Activated naive CD8-positive, alpha-beta T cell treated with anti-CD3 and anti-CD28 coated beads, Interleukin-2, amount 10 ng/mL, durations not matched to agents 7 days and 5 days (primary cell): Measurements from ENCODE around the gene KIF26B. TPM values are rescaled to one million over a fixed set of nuclear protein-coding genes. Genes with fewer than 3 reads are reported as not detected.

Experiments used
- ATAC-seq: fragments of 150-1000 bp; cut with Tn5 transposase; one replicate; pipeline ENCODE4 v1.10.0; 2021; ENCODE audit warnings: low read depth, moderate library complexity
- POLR2A ChIA-PET: fragments of 350-600 bp; sonication (Branson Sonifier 250); formaldehyde crosslinking; loops from one replicate; lab custom pipeline; 2021; ENCODE audit warnings: antibody characterized with exemption; lab: Charles Lee
- DNase-seq: peaks from one replicate; pipeline ENCODE4 v3.0.0; 2021
- H3K27ac Mint-ChIP-seq: one replicate; pipeline ENCODE4 v1.8.0; 2022; ENCODE audit warnings: mild to moderate bottlenecking, mixed read lengths
- H3K27me3 Mint-ChIP-seq: one replicate; pipeline ENCODE4 v1.8.0; 2022; ENCODE audit warnings: mild to moderate bottlenecking, moderate library complexity, mixed read lengths
- H3K36me3 Mint-ChIP-seq: one replicate; pipeline ENCODE4 v1.8.0; 2021; ENCODE audit warnings: mild to moderate bottlenecking, mixed read lengths
- H3K4me1 Mint-ChIP-seq: one replicate; pipeline ENCODE4 v1.8.0; 2021; ENCODE audit warnings: mixed read lengths
- H3K4me3 Mint-ChIP-seq: one replicate; pipeline ENCODE4 v1.8.0; 2022; ENCODE audit warnings: mild to moderate bottlenecking, moderate library complexity, mixed read lengths
- H3K9me3 Mint-ChIP-seq: one replicate; pipeline ENCODE4 v1.8.0; 2021; ENCODE audit warnings: mixed read lengths
- total RNA-seq, 2 experiments: library from RNA; stranded (reverse); gene quantifications; one replicate each; pipeline ENCODE4 v1.2.3, GENCODE V29; 2021

Gene KIF26B
- total RNA-seq, 2 experiments from 2014 or later: 0.14 TPM; not detected in 1

DNA sequence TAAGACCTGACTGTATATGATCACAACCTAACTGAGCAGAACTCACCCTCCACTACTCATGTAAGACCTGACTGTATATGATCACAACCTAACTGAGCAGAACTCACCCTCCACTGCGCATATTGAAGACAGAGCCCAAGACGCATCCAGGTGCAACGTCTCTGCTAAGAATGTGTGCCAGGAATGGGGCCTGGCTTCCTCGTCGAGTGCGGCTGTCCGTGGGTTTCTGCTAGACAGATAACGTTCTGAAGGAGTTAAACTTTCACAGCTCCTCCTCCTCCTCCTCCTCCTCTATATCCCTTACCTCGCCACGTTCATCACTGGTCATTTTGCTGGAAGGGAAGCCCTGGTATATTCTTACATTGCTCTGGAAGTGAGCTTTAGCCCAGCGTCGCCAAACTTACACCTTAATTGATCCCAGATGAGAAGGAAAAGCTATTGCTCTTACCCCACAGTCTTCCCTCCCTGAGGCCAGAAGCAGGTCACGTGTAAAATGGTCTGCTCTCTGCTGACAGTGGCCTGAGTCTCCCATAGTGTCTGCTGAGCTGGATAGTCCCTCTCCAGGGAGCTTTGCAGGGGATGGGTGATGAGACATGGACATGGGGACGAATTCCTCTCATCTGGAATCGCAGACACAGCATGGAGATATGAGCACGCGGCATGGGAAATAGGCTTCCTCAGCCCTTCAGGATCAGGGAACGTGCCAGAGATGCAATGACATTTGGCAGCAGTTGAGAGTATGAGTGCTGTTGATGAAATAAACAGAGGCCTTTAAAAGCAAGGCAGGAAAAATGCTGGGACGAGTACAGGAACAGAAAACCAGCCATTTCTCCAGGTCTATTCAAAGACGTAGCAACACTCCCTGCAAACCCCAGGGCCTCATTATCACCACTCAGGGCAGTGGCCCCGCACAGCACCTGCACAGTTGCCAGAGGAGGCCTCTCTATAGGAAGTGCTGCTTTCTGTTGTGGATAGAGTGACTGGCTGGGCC, 528.1 kb downstream of the KIF26B start:
- no peaks in the 10 kb centered on the region for H3K36me3 Mint-ChIP-seq
- H3K4me3 Mint-ChIP-seq: no peak overlapping the region
- POLR2A ChIA-PET: no interaction called here
- H3K27me3 Mint-ChIP-seq: no peaks in the 10 kb centered on the region
- no peak for ATAC-seq
- no peak overlapping the region for H3K27ac Mint-ChIP-seq
- no peak for DNase-seq
- H3K9me3 Mint-ChIP-seq: no peaks in the 10 kb centered on the region
- H3K4me1 Mint-ChIP-seq: no peaks in the 10 kb centered on the region

GRCh38 chr1:245683676-245684075, 528.9 kb downstream of the KIF26B start:
- no peaks in the 10 kb centered on the region for H3K36me3 Mint-ChIP-seq
- H3K4me3 Mint-ChIP-seq: no peak overlapping the region
- no peak for ATAC-seq
- H3K27me3 Mint-ChIP-seq: no peaks in the 10 kb centered on the region
- no peak overlapping the region for H3K27ac Mint-ChIP-seq
- H3K9me3 Mint-ChIP-seq: no peaks in the 10 kb centered on the region
- POLR2A ChIA-PET: no interaction called here
- no peaks in the 10 kb centered on the region for H3K4me1 Mint-ChIP-seq
- DNase-seq: no peak

- H3K36me3 Mint-ChIP-seq: no peaks in the 10 kb centered on the region
- DNase-seq (no peak), ATAC-seq (no peak)
- POLR2A ChIA-PET: no interaction called here
- no peak overlapping the region for H3K4me3 Mint-ChIP-seq
- H3K9me3 Mint-ChIP-seq: no peaks in the 10 kb centered on the region
- H3K4me1 Mint-ChIP-seq: no peaks in the 10 kb centered on the region
- H3K27me3 Mint-ChIP-seq: no peaks in the 10 kb centered on the region
- no peak overlapping the region for H3K27ac Mint-ChIP-seq
These were observed 529.4 kb downstream of the KIF26B start for GRCh38 chr1:245684166-245684565.

DNA sequence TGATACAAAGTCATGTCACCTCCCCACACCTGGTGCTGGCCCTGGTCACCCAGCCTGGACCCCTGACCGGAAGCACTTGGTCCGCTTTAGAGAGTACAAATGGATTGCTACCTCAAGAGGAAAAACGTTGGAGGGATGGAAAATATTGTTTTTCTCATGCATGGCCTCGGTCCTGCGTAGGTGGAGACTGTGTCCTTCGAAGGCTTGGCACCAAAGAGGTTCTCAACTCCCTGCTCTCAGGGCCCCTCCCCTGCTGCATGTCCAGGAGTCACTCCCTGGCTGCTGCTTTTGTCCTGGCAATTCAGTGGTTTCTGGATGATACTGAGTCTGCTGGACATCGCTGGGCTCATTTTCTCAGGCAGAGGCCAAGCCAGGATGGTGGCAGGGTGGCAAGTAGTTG, 529.8 kb downstream of the KIF26B start:
- no peaks in the 10 kb centered on the region for H3K4me1 Mint-ChIP-seq
- no peaks in the 10 kb centered on the region for H3K9me3 Mint-ChIP-seq
- H3K4me3 Mint-ChIP-seq: no peak overlapping the region
- DNase-seq (no peak), ATAC-seq (no peak)
- no peak overlapping the region for H3K27ac Mint-ChIP-seq
- H3K36me3 Mint-ChIP-seq: no peaks in the 10 kb centered on the region
- H3K27me3 Mint-ChIP-seq: no peaks in the 10 kb centered on the region
- POLR2A ChIA-PET: no interaction called here

GRCh38 chr1:245685111-245685810, 530.5 kb downstream of the KIF26B start:
- DNase-seq: no peak
- POLR2A ChIA-PET: no interaction called here
- Mint-ChIP-seq H3K36me3 (no peaks in the 10 kb centered on the region), H3K27me3 (peaks cover 2% of the 10 kb centered on the region), H3K4me3 (no peak overlapping the region), H3K9me3 (no peaks in the 10 kb centered on the region), H3K4me1 (no peaks in the 10 kb centered on the region), H3K27ac (no peak overlapping the region)
- no peak for ATAC-seq

DNA sequence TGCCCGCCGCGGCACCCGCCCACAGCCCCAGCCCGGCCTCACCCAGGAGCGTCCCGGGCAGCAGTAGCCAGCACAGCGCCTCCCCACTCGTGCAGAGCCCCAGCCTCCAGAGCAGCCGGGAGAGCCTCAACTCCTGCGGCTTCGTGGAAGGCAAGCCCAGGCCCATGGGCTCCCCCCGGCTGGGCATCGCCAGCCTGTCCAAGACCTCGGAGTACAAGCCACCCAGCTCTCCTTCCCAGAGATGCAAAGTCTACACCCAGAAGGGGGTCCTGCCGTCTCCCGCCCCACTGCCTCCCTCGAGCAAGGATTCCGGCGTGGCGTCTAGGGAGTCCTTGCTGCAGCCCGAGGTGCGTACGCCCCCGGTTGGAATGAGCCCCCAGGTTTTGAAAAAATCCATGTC, 531.2 kb downstream of the KIF26B start:
- Mint-ChIP-seq H3K36me3 (no peaks in the 10 kb centered on the region), H3K9me3 (no peaks in the 10 kb centered on the region), H3K4me1 (no peaks in the 10 kb centered on the region), H3K27me3 (peaks cover 2% of the 10 kb centered on the region), H3K27ac (no peak overlapping the region), H3K4me3 (no peak overlapping the region)
- POLR2A ChIA-PET: no interaction called here
- DNase-seq (no peak), ATAC-seq (no peak)

DNA sequence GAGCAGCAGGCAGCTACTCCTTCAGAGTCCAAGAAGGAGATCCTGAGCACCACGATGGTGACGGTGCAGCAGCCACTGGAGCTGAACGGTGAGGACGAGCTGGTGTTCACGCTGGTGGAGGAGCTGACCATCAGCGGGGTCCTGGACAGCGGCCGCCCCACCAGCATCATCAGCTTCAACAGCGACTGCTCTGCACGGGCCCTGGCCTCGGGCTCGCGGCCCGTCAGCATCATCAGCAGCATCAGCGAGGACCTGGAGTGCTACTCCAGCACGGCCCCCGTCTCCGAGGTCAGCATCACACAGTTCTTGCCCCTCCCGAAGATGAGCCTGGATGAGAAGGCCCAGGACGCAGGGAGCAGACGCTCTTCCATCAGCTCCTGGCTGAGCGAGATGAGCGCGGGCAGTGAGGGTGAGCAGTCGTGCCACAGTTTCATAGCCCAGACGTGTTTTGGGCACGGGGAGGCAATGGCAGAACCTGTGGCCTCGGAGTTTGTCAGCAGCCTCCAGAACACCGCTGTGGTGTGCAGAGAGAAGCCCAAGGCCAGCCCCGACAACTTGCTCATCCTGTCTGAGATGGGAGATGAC, 531.8 kb downstream of the KIF26B start:
- POLR2A ChIA-PET: no interaction called here

DNA sequence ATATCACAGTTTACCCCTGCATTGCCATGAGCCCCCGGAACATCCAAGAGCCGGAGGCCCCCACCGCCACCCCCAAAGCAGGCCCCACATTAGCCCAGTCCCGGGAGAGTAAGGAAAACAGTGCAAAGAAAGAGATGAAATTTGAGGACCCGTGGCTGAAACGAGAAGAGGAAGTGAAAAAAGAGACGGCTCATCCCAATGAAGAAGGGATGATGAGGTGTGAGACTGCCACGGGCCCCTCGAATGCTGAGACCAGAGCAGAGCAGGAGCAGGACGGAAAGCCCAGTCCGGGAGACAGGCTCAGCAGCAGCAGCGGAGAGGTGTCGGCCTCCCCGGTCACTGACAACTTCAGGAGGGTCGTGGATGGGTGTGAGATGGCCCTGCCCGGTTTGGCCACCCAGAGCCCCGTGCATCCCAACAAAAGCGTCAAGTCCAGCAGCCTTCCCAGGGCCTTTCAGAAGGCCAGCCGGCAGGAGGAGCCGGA, 532.4 kb downstream of the KIF26B start:
- H3K27me3 Mint-ChIP-seq: peaks cover 2% of the 10 kb centered on the region
- no peaks in the 10 kb centered on the region for H3K9me3 Mint-ChIP-seq
- H3K27ac Mint-ChIP-seq: no peak overlapping the region
- ATAC-seq (no peak), DNase-seq (no peak)
- H3K4me1 Mint-ChIP-seq: no peaks in the 10 kb centered on the region
- H3K36me3 Mint-ChIP-seq: no peaks in the 10 kb centered on the region
- POLR2A ChIA-PET: no interaction called here
- no peak overlapping the region for H3K4me3 Mint-ChIP-seq

More for the DNA sequence above, 531.8 kb downstream of the KIF26B start:
- H3K27ac Mint-ChIP-seq: no peak overlapping the region
- H3K4me3 Mint-ChIP-seq: no peak overlapping the region
- H3K36me3 Mint-ChIP-seq: no peaks in the 10 kb centered on the region
- H3K4me1 Mint-ChIP-seq: no peaks in the 10 kb centered on the region
- no peak for ATAC-seq
- no peak for DNase-seq
- H3K27me3 Mint-ChIP-seq: peaks cover 2% of the 10 kb centered on the region
- no peaks in the 10 kb centered on the region for H3K9me3 Mint-ChIP-seq

- H3K4me3 Mint-ChIP-seq: no peak overlapping the region
- no peak overlapping the region for H3K27ac Mint-ChIP-seq
- H3K9me3 Mint-ChIP-seq: no peaks in the 10 kb centered on the region
- H3K36me3 Mint-ChIP-seq: no peaks in the 10 kb centered on the region
- DNase-seq: no peak
- POLR2A ChIA-PET: no interaction called here
- H3K4me1 Mint-ChIP-seq: no peaks in the 10 kb centered on the region
- no peak for ATAC-seq
- peaks cover 4% of the 10 kb centered on the region for H3K27me3 Mint-ChIP-seq
These were observed 533.1 kb downstream of the KIF26B start for GRCh38 chr1:245687636-245688535.

GRCh38 chr1:245688536-245689453, 534.0 kb downstream of the KIF26B start:
- no peaks in the 10 kb centered on the region for H3K36me3 Mint-ChIP-seq
- H3K27ac Mint-ChIP-seq: no peak overlapping the region
- DNase-seq (no peak), ATAC-seq (no peak)
- POLR2A ChIA-PET: no interaction called here
- no peak overlapping the region for H3K4me3 Mint-ChIP-seq
- H3K9me3 Mint-ChIP-seq: no peaks in the 10 kb centered on the region
- no peaks in the 10 kb centered on the region for H3K4me1 Mint-ChIP-seq
- H3K27me3 Mint-ChIP-seq: peaks cover 4% of the 10 kb centered on the region

GRCh38 chr1:245690156-245690690, 535.4 kb downstream of the KIF26B start:
- POLR2A ChIA-PET: no interaction called here
- Mint-ChIP-seq H3K36me3 (no peaks in the 10 kb centered on the region), H3K27me3 (peaks cover 4% of the 10 kb centered on the region), H3K4me3 (no peak overlapping the region), H3K27ac (no peak overlapping the region), H3K9me3 (no peaks in the 10 kb centered on the region), H3K4me1 (no peaks in the 10 kb centered on the region)
- ATAC-seq: no peak
- no peak for DNase-seq
